Activated naive CD4-positive, alpha-beta T cell treated with anti-CD3 and anti-CD28 coated beads, Interleukin-2, amount 50 U/mL, for 16 hours (primary cell): Measurements from ENCODE around the gene CFAP73.
"Not testable (repeated sequence)": the region's sequence is repeated elsewhere in the genome, so short reads cannot be mapped to it uniquely, and the experiment has no call there.

ENCODE experiments used
- DNase-seq: peaks from one replicate; pipeline ENCODE4 v3.0.0-alpha.2; 2020

CFAP73 gene

DNA sequence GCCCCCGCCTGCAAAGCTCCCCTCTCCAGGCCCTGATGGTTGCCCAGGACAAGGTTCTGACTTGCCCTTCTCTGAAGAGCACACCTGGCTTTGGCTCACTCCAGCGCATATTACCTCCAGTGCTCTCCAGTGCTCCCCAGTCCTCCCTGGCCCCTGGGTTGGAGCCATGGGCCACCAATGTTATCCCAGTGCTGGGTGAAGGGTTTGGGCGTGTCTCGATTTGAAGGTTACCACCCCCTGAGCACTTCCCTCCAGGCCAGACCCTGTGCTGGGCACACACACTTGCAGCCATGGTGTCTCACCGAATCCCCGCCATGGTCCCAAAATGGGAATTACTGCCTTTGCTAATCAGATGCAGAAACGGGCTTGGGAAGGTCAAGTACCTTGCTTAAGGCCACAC is 47.1 kb downstream of the CFAP73 start:
- DNase-seq, result no peak

DNA sequence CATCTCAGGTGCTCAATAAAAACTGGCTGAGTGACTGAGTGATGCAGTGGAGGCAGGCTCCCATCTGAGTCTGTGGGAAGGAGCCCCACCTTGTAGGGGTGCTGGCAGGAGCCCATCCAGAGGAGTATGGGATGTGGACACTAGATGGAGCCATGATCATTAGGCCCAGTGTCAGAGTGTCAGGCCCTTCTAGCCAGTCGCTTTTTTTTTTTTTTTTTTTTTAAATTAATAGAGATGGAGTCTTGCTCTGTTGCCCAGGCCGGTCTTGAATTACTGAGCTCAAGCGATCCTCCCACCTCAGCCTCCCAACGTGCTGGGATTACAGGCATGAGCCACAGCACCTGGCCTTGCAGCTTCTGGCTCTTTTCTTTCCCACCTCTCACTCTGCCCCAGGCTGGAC is 47.5 kb downstream of the CFAP73 start:
- peak; percentile 46 for DNase-seq

DNA sequence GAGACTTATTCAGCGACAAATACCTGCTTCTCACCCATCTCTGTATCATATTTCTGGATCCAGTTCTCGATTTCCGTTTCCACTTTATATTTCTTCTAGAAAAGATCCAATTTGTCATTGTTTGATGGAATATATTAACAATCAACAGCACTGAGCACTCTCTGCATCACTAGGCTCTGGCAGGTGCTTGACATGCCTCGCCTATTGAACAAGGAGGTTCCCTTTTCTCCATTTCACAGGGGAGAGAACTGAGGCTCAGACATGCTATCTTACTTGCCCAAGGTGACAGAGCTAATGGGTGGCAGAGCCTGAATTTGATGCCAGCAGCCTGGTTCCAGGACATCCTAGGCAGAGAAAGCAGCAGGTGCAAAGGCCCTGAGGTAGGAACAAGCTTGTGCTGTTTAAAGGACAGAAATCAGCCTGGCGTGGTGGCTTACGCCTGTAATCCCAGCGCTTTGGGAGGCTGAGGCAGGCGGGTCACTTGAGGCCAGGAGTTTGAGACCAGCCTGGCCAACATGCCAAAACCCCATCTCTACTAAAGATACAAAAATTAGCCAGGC is 48.1 kb downstream of the CFAP73 start:
- no peak for DNase-seq

DNA sequence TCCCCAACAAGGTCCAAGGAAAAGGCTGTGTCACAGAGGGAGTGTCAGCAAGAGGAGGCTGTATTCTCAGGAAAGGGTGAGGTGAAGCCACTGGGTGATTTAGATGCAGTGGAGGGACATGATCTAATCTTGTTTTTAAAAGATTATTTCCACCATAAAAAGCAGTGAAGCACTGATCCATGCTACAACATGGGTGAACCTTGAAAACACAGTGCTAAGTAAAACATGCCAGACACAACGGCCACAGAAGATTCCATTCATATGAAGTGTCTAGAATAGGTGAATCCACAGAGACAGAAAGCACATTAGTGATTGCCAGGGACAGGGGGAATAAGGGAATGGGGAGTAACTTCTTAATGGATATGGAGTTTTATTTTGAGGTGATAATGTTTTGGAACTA is 48.8 kb downstream of the CFAP73 start:
- DNase-seq, result no peak

DNA sequence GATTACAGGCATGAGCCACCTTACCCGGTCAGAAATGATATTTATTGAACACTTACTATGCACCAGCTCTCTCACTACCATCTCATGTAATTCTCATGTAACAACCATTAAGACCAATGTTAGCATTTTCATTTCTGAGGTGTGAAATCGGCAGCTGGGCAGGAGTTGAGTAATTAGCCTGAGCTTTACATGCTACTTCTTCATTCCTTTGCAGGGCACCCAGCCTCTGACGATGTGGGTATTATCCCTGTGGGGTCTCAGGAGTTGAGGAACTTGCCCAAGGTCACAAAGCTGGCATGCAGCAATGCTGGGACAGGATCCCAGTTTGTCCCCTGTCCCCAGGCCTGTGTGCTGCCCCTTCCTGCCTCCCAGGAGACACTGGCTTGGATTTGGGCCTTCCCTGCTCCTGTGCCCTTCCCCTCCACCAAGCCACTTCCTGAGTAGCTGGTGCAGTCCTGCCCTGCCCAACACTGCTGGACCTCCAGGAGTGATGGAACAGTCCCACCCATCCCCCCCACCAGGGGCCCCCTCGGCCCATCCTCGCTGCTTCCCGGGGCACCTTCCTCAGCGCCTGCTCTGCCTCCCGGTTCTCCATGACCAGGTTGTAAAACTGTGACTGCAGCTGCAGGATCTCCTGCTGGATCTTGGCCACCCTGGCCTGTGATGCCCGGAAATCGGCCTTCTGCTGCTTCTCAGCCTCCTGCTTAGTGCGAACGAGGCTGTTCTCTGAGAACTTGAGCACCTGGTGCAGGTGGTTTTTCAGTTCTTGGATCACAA is 50.7 kb downstream of the CFAP73 start:
- DNase-seq, result no peak

DNA sequence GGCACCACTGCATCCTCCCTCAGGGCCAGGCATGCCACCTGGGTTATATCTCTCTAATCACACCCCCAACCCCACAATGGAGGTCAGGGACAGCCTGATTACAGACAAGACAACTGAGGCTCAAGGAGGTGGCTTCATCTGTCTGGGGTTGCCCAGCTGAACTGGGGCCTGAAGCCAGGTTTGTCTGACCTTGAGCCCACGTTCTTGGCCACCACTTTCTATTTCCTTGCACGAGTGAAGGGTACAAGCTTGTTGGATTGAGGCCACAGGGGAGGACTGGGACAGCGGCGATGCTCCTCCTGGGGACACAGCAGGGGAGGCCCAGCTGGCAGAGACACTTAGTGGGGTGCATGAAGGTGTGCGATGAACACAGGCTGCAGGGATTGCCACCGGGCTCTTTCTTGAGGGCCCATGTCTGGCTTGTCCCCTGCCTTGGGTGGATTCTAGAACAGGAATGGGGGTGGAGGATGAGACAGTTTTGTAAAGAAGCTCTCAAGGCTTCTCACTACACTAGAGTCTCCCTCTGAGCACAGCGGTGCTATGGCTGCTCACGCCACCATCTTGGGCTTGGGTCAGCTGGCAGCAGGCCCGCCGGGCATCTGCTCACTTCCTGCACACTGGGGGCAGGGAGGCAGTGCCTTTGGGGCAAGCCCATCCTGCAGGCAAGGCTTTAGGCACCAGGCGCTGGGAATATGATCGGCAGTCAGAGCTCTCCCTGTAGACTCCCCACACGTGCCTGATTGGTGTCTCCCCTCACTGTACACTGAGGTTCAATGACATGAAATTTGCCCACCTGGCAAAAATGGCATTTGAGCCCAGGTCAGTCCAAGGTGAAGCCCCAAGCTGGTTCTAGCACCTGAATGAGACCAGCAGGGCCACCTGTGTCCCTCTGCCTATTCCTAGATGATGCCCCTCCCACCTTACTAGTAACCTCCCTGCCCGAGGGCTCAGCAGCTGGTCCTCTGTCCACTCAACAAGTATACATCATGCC is 52.0 kb downstream of the CFAP73 start:
- no peak for DNase-seq

DNA sequence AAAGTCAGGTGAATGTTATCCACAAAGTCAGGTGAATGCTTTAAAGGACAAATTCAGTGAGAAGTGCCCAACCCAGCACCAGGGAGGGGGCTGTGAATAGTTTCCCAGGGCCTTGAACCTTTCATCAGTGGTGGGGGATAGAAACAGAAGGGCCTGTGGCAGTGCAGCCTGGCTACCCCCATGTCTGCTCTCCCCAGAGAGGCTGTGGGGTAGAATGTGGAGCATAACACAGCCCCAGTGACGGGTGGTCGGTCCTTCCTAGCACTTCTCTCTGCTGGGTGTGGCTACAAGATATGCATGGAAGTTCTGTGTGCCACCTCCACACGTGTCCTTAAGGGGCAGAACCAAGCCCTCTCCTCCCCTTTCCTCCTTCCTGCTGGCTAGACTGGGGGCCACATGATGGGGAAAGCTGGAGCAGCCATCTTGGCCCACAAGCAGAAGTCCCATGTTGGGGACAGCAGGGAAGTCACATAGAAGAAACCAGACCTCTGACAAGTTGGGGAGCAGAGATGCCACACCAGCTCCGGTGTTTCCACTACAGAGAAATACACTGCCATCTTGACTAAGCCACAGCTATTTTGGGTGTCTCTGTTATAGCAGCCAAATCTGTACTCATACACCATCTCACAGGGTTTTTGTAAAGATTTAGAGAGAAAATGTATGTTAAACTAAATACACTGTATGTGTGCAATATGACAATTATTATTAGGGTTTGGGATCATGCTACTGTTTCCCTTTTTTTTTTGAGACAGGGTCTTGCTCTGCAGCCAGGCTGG is 53.0 kb downstream of the CFAP73 start:
- no peak for DNase-seq

DNA sequence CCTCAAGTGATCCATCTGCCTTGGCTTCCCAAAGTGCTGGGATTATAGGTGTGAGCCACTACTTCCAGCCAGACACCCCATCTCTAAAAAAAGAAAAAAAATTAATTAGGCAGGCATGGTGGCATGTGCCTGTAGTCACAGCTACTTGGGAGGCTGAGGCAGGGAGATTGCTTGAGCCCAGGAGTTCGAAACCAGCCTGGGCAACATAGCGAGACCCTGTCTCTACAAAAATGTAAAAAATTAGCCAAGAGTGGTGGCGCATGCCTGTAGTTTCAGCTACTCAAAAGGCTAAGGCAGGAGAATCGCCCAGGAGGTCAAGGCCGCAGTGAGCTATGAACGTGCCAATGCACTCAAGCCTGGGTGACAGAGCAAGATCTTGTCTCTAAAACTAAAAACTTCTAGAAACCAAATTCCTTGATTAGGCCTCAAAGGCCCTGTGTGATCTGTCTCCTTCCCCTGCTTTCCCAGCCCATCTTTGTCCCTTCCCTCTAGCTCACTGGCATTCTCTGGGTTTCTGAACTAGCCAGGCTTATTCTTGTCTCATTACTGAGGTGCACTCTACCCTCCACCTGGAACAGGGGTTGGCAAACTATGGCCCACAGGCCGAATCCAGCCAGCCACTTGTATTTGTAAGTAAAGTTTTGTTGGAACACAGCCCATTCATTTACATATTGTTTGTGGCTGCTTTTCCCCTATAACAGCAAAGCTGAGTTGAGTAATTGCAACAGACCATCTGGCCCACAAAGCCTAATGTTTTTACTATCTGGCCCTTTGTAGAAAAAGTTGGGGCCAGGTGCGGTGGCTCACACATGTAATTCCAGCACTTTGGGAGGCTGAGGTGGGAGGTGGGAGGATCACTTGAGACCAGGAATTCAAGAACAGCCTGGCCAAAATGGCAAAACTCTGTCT is 54.6 kb downstream of the CFAP73 start:
- DNase-seq, result no peak

DNA sequence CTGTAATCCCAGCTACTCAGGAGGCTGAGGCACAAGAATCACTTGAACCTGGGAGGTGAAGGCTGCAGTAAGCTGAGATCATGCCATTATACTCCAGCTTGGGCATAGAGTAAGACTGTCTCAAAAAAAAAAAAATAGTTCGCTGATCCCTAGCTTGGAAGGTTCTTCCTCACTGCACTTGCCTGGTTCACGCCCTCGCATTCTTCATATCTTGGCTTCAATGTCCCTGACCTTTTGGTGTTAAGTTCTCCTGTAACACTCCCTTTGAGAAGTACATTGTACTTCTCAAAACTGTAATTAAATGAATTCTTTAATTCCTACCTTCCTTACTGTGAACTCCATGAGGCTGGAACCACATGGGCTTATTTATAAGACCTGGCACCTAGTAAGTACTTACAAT is 55.3 kb downstream of the CFAP73 start:
- DNase-seq, result no peak

DNA sequence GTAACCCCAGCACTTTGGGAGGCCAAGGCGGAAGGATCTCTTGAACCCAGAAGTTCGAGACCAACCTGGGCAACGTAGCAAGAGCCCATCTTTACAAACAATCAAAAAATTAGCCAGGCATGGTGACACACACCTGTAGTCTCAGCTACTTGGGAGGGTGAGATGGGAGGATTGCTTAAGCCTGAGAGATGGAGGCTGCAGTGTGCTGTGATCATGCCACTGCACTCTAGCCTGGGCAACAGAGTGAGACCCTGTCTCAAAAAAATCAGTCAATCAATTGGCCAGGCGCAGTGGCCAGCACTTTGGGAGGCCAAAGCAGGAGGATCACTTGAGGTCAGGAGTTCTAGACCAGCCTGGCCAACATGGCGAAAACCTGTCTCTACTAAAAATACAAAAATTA is 57.3 kb downstream of the CFAP73 start:
- not testable (repeated sequence) for DNase-seq

DNA sequence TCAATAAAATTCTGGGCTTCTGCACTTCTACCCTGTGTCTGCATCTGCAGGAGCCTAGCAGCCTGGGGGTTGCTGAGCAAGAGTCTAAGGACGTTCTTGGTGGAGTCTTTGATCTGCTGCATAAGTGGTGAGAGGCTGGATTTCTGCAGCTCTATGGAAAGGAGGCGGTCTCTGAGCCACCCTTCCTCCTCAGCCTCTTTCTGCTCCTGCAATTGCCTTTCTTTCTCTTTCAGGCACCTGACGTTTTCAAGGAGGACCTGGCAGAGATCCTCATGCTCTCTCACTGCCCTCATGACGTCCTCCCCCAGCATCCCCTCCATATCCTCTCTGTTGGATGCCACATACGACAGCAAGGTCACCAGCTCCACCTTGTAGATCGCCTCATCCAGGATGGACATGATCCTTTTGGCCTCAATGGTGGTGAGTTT is 58.1 kb downstream of the CFAP73 start:
- DNase-seq, result no peak

DNA sequence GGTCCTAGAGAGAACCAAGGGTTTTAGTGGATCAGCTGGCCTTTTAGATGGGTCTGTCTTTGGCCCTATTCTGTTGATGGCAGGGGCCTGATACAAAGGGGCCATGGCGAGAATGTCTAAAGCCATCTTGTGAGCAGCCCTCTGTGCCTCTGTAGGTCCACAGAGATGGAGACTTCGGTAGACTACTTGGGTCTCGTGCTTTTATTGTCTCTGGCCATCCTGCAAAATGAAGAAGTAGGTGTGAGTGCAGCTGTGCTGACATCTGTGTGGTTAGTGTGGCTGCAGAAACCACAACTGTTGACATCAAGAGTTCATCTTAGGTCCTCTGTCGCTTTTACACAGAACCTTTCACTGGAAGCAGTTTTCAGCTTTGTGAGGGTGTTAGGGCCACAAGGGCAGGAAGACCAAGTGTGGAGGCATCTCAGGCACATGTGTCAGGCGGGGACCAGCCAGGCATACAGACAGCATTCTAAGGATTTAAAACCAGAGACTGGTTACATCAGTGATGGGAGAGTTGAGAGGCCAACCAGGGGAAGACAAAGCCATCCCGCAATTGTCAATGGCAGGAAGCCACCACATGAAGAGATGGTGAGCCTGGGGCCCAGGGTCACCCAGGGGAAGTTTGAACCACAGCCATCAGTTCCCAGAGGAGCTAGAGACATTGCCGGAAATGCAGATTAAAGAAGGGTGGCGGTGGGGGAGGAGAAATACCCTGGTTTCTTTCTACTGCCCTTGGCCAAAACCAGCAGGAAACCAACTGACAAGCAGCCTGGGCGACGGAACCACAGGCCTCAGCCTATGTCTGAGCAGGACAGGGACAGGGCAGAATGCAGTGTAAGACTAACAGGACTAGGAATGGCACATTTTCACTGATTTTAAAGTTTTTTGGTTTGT is 58.8 kb downstream of the CFAP73 start:
- no peak for DNase-seq
